Stomach (tissue), 4 donors: ENCODE measurements around the gene BRF1.

Experiments used
- POLR2A ChIP-seq, 4 donors: fragments of 450-650 bp; IDR thresholded peaks; one replicate each; pipeline ENCODE4 v1.6.1; 2016; ENCODE audit warnings: antibody characterized with exemption in 4 of 4, control low read depth in 2 of 4, mild to moderate bottlenecking in 1 of 4, moderate library complexity in 1 of 4
- TF ChIP-seq, protein P1 (sequence below), 7 experiments: fragments of 450-650 bp in 4 of 7; fragments of 200-600 bp in 3 of 7; sonication (generic) in 3 of 7; IDR thresholded peaks; one replicate each; pipeline ENCODE4 v1.5.1; 2016 to 2019; ENCODE audit warnings: antibody characterized with exemption in 7 of 7, control low read depth in 2 of 7, mild to moderate bottlenecking in 1 of 7

DNA sequence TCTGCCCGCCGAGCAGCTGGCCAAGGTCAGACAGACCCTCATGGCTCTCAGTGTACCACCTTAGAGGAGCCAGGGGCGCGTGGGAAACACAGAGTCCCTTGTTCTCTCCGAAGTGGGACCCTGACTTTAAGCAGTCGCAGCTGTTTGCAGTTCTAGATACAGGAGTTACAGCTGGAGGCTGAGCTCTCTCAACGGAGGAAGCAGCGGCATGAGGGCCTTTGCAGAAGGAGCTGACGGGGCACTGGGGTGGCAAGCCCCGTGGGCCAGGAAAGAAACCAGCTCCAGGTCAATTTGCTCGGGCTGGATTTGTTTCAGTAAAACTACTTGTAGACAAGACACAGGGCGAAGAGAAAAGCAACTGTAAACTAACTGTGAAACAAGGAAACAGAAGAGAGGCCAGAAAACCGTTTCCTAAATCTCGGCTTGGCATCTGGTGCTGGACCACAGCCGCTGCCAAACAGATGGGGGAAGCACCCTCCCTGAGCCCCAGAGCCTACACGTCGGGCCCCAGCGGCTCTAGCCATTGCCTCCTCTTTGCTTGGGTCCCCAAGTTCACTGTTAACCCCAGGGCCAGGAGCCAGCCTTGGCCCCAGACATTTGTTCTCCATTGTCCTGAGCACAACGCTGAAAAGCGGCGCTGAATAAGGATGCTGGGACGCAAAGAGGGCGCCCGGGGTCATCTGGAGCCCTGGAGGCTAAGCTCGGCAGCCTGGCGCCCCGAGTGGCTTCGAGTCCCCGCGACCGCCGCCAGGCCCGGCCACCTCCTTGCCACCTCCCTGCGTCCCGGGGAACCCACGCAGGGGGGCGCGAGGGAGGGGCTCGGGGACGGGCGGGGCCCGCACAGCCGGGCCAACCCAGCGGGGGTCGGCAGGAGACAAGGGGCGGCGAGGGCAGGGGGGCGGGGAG, 12.8 kb upstream of the BRF1 start:
- TF ChIP-seq POLR2A (IDR thresholded peaks at IDR 0.05), result no peak
- TF ChIP-seq, protein P1, sequence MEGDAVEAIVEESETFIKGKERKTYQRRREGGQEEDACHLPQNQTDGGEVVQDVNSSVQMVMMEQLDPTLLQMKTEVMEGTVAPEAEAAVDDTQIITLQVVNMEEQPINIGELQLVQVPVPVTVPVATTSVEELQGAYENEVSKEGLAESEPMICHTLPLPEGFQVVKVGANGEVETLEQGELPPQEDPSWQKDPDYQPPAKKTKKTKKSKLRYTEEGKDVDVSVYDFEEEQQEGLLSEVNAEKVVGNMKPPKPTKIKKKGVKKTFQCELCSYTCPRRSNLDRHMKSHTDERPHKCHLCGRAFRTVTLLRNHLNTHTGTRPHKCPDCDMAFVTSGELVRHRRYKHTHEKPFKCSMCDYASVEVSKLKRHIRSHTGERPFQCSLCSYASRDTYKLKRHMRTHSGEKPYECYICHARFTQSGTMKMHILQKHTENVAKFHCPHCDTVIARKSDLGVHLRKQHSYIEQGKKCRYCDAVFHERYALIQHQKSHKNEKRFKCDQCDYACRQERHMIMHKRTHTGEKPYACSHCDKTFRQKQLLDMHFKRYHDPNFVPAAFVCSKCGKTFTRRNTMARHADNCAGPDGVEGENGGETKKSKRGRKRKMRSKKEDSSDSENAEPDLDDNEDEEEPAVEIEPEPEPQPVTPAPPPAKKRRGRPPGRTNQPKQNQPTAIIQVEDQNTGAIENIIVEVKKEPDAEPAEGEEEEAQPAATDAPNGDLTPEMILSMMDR (IDR thresholded peaks at IDR 0.05), result no peak
